GM19397 (cell line): ENCODE measurements around the gene GPR152.
A peak's percentile ranks its signal among the peaks of the same experiment; 100 is the strongest.

Experiments used
- ATAC-seq: cut with Tn5 transposase; IDR thresholded peaks from one replicate; pipeline ENCODE4 v1.9.1; 2021; ENCODE audit warnings: mild to moderate bottlenecking, moderate library complexity; ENCODE audit not compliant: unreplicated experiment

GPR152 gene

DNA sequence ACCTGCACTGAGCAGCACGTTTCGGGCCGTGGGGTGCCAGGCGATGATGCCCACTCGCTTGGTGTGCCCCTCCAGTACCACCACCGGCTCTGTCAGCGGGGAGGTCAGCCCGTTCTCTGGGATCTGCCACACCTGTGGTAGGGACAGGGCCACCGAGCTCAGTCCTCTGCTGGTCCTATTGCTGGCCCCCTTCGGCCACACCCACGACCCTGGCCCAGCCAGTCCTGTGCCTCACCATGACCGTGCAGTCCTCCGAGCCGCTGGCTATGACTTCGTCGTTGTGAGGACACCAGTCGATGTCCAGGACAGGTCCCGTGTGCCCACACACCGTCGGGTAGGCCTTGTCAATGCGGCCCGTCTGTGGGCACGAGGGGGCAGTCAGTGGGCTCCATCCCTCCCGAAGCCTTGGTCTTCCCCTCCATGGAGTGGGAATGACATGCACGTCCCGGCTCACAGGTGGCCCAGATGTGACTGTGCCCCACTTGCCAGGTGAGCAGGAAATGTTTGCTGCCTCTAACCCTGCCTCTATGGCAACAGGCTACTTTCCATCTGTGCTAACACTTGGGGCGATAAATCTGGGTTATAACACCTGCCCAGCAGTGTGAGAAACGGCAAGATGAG lies 10.7 kb downstream of the GPR152 start:
- no peak for ATAC-seq

DNA sequence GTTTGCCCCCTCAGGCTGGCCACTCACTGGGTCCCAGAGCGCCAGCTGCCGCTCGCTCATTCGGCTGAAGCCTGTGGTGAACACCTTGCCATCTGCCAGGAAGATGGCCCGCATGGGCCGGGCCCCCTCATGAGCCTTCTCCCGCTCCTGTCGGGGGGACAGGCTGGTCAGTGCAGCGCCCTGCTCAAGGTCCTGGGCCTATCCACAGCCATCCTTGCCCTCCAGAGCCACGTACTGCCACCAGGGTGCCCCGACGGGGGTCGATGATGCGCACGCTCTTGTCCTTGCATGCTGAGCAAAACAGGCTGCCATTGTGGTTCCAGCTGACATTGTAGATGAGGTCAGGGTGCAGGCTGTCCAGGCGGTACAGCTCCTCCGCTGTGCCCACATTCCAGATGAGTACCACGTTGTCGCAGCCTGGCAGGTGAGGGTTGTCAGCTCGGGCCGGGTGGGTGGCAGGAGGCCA lies 11.4 kb downstream of the GPR152 start:
- ATAC-seq: no peak

- no peak for ATAC-seq
Observed at GRCh38 chr11:67440229-67441097, 12.1 kb downstream of the GPR152 start.

- ATAC-seq: no peak
Observed at GRCh38 chr11:67439321-67440228, 13.0 kb downstream of the GPR152 start.

DNA sequence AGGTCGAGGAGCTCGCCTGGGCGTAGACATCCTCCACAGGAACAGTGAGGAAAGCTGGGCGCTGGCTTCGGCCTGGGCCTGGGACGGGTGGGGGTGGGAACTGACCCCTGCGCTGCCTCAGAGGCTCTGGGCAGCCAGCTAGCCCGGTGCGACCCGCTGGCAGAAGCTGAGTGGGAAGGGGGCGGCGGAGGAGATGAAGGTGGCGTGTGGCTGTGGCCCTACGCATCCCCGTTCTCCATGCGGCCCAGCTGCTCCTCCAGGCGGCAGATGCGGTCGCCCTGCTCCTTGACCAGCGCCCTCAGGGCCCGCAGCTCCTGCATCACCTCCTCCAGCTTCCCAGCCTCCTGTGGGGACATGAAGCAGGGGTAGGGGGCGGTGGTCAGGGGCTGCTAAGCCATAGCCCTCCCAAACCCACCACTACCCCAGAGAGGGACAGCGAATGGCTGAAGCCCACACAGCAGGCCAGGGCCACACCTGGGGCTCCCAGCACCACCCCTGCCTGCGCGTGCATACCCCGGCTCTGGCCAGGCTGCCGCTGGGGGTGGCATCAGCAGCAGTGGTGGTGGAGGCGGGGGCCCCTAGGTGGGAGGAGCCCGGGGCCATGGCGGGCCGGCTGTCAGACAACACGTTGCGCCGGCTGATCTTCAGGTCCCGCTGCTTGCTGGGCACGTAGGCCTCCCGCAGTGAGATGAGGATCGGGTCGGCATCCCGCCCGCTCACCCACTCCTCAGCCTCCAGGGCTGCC lies 14.2 kb downstream of the GPR152 start:
- ATAC-seq: no peak

DNA sequence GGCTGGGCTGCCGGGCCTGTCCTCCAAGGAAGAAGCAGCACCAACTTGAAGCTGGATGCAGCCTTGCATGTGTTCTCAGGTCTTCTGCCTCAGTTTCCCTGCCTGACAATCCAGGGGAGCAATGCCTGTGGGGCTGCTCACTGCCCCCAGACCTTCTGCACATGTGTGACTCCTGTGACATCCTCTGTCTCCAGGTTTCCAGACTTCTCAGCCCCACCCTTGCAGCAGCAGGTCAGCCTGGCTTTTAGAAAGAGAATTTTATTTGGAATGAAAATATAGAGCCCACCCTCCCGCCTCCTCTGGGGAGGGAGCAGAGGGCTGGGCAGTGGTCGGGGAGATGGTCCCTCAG lies 14.7 kb downstream of the GPR152 start:
- no peak for ATAC-seq

DNA sequence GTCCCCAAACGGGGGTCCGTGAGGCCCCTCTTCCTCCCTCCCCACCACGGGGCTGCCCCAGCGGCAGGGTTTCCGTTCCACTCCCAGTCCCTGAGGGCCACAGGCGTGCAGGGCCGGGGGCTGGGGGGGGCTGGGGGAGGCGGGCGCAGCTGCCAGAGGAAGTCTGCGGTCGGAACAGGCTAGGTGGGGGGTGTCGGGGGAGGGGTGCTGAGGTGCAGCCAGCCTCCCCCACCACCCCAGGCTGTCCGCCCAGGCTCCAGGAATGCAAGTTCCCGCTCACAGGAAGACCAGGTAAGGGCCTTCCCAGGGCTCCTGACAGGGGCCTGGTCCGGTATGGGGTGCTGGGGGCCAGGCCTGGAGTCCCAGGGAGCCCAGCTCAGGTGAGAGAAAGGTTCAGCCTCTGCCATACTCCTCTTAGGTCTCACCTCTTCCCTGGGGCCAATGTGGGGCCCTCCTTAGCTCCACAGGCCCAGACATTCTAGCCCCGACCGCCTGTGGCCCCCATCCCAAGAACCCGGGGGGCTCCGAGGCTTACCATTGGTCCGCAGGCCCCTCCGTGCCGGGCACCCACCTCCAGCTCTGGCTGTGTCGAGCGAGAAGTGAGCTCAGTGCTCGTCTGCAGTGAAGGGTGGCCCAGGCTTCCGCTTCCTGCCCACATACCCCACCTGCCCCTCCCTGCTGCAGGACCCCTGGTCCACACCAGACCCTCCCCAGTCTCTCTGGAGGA lies 15.3 kb downstream of the GPR152 start, which contains the start of gene PTPRCAP:
TSS of gene PTPRCAP (minus strand) at position 601 of the 727 bp plus-strand sequence. CDS start at position 538, 63 bp downstream.
- peak; percentile 40 for ATAC-seq

GRCh38 chr11:67436459-67437081 lies 16.0 kb downstream of the GPR152 start:
- no peak for ATAC-seq

DNA sequence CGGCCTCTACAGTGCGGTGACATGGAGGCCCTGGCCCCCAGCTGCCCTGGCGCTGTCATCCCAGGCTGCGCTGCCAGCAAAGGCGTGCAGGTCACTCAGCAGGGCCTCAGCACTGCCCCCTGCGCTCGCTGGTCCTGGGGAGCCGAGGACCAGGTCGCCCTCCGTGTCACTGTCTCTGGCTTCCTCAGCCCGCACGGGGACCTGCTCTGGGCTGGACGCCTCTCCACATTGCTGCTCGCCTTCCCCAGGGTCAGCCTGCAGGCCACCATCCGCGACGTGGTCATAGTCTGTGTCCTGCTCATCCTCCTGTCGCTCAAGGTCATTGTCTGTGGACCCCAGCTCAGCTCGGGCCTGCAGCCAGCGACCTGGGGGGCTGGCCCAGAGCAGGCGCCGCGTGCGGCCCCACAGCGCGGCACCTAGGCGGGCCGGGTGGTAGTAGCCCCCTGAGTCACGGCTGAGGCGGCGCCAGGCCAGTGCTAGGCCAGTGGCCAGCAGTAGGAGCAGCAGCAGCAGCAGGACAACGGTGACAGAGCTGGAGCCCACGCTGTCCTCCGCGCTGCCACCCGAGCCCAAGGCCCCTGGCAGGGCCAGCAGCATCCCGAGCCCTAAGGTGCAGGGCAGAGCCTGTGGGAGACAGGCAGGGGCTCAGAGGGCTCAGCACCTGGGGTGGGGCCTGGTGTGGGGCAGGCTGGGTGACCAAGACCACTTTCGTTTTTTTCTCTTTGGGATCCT lies 16.6 kb downstream of the GPR152 start:
- no peak for ATAC-seq

- no peak for ATAC-seq
Observed at GRCh38 chr11:67435031-67435726, 17.4 kb downstream of the GPR152 start.

DNA sequence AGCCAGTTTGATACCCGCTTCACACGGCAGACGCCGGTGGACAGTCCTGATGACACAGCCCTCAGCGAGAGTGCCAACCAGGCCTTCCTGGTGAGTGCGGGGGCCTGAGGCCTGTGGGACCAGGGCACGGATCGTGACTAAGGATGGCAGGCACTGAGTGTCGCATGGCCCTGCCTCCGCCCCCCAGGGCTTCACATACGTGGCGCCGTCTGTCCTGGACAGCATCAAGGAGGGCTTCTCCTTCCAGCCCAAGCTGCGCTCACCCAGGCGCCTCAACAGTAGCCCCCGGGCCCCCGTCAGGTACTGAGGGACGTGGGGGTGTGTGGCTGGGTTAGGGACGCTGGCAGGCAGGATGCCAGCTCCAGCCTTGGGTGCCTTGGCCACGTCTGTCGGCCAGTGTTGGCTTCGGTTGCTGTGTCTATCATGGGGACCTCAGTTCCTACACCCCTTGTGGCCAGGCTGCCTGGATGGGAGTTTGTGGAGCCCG lies 18.1 kb downstream of the GPR152 start:
- no peak for ATAC-seq

DNA sequence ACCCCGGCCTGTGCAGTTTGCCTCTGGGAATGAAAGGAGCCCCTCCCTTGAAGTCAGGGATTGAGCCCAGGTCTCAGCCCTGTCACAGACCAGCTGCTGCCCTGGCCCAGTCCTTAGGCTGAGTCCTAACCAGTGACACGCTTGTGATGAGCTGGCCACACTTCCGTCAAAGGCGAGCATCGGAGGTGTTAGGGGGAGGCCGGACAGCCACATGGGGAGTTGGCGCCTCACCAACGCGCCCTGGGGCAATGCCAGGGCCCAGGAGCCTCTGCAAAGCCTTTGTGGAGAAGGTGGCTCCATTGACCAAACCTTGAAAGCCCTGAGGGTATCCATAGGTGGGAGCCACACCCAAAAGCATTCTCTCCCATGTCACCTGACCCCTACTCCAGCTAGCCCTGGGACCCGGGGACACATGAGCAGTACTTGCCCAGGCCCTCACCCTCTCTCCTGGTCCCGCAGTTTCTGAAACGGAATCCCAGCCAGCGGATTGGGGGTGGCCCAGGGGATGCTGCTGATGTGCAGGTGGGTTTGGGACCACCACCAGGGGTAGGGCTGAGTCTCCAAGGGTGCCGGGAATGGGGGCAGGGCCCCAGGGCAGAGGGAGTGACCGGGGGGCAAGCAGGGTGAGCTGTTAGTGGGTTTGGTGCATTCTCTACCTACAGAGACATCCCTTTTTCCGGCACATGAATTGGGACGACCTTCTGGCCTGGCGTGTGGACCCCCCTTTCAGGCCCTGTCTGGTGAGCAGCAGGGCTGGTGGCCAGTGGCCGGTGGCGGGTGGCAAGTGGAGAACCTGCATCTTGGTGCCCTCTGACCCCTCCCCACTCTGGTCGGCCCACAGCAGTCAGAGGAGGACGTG lies 18.8 kb downstream of the GPR152 start:
- ATAC-seq: no peak

DNA sequence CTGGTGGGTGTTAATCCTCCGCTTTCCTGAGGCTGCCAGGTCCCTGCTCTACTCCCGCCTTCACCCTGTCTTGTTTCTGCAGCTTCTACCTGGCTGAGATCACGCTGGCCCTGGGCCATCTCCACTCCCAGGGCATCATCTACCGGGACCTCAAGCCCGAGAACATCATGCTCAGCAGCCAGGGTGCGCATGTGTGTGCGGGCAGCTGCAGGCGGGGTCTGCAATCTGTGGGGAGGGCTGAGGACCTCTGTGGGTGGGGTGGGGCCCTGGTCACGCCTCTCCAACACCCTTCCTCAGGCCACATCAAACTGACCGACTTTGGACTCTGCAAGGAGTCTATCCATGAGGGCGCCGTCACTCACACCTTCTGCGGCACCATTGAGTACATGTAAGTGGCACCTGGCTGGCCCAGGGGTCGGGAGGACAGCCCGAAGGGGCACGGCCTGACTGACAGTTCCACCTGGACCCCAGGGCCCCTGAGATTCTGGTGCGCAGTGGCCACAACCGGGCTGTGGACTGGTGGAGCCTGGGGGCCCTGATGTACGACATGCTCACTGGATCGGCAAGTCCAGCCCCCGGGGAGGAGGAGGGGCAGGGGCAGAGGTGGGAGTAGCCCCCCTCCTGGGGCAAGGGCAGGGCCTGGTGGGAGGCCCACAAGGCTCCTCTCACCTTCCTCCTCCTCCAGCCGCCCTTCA lies 19.7 kb downstream of the GPR152 start:
- ATAC-seq: no peak

DNA sequence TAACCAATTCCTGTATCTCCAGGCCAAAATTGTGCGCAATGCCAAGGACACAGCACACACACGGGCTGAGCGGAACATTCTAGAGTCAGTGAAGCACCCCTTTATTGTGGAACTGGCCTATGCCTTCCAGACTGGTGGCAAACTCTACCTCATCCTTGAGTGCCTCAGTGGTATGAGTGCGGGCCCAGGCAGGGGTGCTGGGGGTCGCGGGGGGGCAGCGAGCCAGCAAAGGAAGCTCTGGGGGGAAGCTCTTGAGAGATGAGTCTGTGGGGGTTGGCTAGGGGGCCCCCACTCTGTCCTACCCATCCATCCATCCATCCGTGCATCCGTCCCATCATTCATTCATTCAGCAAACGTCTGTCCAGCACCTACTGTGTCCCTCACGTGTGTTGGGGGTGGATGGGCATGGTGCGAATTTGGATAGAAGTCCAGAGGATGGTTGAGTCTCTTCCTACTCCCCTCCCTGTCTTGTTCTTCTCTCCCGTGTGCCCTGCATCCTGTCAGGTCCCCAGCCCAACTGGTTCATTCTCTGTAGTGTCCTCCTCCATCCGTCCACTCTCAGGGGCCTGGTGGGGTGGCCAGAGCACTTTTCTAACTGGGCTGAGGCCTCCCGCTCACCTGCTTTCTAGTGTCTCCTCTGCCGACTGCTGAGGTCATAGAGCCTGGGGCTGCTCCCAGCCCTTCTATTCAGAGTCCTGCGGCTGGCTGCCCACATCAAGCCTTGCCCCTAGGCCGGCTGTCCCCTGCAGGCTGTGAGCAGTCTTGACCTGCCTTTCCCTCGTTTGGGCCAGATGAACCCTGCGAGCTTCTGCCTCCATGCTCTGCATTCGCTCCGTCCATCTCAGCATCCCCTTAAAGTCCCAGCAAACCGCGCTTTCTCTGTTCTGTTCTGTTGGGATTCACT lies 20.9 kb downstream of the GPR152 start:
- ATAC-seq: no peak

- no peak for ATAC-seq
Observed at GRCh38 chr11:67429722-67430121, 22.8 kb downstream of the GPR152 start.
